ENCODE data around the gene TSPAN14. TPM values are rescaled to one million over a fixed set of nuclear protein-coding genes. Genes with fewer than 3 reads are reported as not detected.

Gene TSPAN14
- total and polyA plus RNA-seq, 2 of the 13 experiments (the other 11 are each of a cell fraction or from before 2014, with no cell fraction given) = 24.1 to 80.6 TPM

DNA sequence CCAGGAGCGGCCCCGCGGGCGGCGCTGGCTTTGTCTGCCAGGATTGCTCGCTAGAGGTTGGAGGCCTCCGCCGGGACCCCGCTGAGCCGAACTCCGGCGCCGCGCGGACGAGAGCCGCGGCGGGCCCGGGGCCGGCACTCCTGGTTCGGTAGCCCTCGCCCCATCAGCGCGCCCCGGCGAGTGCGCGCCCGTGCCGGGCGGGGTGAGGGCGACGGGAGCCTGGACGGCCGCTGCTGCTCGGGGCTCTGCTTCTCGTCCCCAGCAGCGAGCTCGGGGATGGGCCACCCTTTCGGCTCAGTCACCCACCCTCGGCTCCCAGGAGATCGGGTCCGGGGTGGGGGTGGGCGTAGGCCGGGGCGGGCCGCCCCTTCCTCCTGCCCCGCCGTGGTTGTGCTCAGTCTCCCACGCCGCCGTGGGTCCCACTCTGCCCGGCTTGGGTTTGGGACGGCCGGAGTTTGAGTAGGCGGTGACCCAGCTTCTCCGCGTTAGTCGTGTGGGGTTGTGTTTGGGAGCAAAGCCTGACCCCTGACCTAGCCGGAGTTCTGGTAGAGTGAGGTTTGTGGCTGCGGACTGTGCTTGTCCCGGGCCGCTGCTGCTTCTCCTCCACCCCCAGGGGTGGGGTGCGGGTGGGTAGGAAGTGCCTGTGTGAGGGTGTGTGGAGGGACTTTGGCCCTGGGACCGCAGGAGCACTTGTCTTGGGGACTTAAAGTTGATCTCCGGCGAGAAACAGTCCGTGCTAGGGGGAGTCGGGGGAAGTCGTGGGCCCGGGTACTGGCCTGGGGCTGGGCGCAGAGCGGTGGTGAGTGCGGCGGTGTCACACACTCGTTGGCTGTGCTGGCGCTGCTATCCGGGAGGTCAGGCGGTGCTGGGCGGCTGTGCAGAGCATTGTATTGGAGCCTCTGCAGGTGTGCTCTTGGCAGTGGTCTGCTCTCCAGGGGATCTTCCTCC lies 677 bp downstream of the TSPAN14 start (continued):
- TF ChIP-seq ZNF136 (CRISPR knock-in tag; IDR thresholded peaks at IDR 0.05; ENCODE audit: low read depth) (no peak), PCBP1 (IDR thresholded peaks at IDR 0.05; ENCODE audit: borderline replicate concordance, low read depth, low read length) (0 out of 2 replicates have a peak, but pooled peaks have one; percentile 44), DPF2 (CRISPR knock-in tag; IDR thresholded peaks at IDR 0.05; ENCODE audit: borderline replicate concordance, low read depth) (no peak), ZNF501 (CRISPR knock-in tag; IDR thresholded peaks at IDR 0.05) (no peak), FOXO1 (CRISPR knock-in tag; IDR thresholded peaks at IDR 0.05) (no peak), ZNF775 (CRISPR knock-in tag; IDR thresholded peaks at IDR 0.05; ENCODE audit: borderline replicate concordance) (no peak), SRF (IDR thresholded peaks at IDR 0.05; ENCODE audit: low read depth, low read length) (no peak), ZBTB8A (CRISPR knock-in tag; IDR thresholded peaks at IDR 0.05; ENCODE audit: borderline replicate concordance, low read depth) (no peak), ZNF563 (CRISPR knock-in tag; IDR thresholded peaks at IDR 0.05) (peak; percentile 35; the same call in 1 of the 2 replicates), AGO2 (optimal IDR thresholded peaks at IDR 0.05; ENCODE audit: low read depth, low read length) (no peak), ZNF263 (CRISPR knock-in tag; IDR thresholded peaks at IDR 0.05) (0 out of 2 replicates have a peak, but pooled peaks have one; percentile 28), NFYC (CRISPR knock-in tag; IDR thresholded peaks at IDR 0.05) (no peak), HNRNPUL1 (IDR thresholded peaks at IDR 0.05; ENCODE audit: low read depth, low read length) (no peak), ZC3H13 (CRISPR knock-in tag; IDR thresholded peaks at IDR 0.05) (no peak), ZSCAN20 (CRISPR knock-in tag; IDR thresholded peaks at IDR 0.05; ENCODE audit: borderline replicate concordance) (no peak), STAT6 (CRISPR knock-in tag; IDR thresholded peaks at IDR 0.05; ENCODE audit: borderline replicate concordance) (no peak), ZNF772 (CRISPR knock-in tag; IDR thresholded peaks at IDR 0.05) (no peak), ZNF121 (CRISPR knock-in tag; IDR thresholded peaks at IDR 0.05) (no peak), TOE1 (CRISPR knock-in tag; IDR thresholded peaks at IDR 0.05) (no peak), GTF2F1 (IDR thresholded peaks at IDR 0.05; ENCODE audit: low read length) (no peak)
- TF ChIP-seq, protein P1, sequence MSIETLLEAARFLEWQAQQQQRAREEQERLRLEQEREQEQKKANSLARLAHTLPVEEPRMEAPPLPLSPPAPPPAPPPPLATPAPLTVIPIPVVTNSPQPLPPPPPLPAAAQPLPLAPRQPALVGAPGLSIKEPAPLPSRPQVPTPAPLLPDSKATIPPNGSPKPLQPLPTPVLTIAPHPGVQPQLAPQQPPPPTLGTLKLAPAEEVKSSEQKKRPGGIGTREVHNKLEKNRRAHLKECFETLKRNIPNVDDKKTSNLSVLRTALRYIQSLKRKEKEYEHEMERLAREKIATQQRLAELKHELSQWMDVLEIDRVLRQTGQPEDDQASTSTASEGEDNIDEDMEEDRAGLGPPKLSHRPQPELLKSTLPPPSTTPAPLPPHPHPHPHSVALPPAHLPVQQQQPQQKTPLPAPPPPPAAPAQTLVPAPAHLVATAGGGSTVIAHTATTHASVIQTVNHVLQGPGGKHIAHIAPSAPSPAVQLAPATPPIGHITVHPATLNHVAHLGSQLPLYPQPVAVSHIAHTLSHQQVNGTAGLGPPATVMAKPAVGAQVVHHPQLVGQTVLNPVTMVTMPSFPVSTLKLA (IDR thresholded peaks at IDR 0.05) = no peak
- TF ChIP-seq, protein P2, sequence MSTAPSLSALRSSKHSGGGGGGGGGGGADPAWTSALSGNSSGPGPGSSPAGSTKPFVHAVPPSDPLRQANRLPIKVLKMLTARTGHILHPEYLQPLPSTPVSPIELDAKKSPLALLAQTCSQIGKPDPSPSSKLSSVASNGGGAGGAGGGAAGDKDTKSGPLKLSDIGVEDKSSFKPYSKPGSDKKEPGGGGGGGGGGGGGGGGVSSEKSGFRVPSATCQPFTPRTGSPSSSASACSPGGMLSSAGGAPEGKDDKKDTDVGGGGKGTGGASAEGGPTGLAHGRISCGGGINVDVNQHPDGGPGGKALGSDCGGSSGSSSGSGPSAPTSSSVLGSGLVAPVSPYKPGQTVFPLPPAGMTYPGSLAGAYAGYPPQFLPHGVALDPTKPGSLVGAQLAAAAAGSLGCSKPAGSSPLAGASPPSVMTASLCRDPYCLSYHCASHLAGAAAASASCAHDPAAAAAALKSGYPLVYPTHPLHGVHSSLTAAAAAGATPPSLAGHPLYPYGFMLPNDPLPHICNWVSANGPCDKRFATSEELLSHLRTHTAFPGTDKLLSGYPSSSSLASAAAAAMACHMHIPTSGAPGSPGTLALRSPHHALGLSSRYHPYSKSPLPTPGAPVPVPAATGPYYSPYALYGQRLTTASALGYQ (CRISPR knock-in tag; IDR thresholded peaks at IDR 0.05) = no peak
